DOHH2 (cell line): ENCODE measurements around the gene CTNNBL1.

Source experiments
- CTCF ChIP-seq: fragments of 200-600 bp; sonication (generic); IDR thresholded peaks from one replicate; pipeline ENCODE4 v1.5.1; 2014; ENCODE audit warnings: antibody characterized with exemption, mild to moderate bottlenecking, low read depth, low read length; ENCODE audit not compliant: poor library complexity, severe bottlenecking
- EZH2phosphoT487 ChIP-seq: fragments of 200-600 bp; sonication (generic); IDR thresholded peaks from 2 replicates; pipeline ENCODE4 v1.6.1; 2017; ENCODE audit warnings: borderline replicate concordance, mild to moderate bottlenecking, antibody characterized with exemption, low read length, moderate library complexity, mixed read lengths

GRCh38 chr20:37704955-37705354 is 11.1 kb downstream of the CTNNBL1 start:
- TF ChIP-seq CTCF (no peak), EZH2phosphoT487 (no peak)
